Measurements from ENCODE around the gene MARVELD1.

- no peak for TF ChIP-seq SUZ12 (IDR thresholded peaks at IDR 0.05; ENCODE audit: extremely low read depth, insufficient read depth, insufficient read length)
- no peak for TF ChIP-seq ZNF274 (IDR thresholded peaks at IDR 0.05; ENCODE audit: low read depth, low read length)
Measured at GRCh38 chr10:97724341-97724941, 10.9 kb downstream of the MARVELD1 start.
